Stimulated activated CD4-positive, alpha-beta T cell treated with anti-CD3 and anti-CD28 coated beads, TNF-alpha, amount 100 ng/mL, for 24 hours (primary cell): Measurements from ENCODE around the gene ARHGDIA.
A peak's percentile ranks its signal among the peaks of the same experiment; 100 is the strongest.
"Not testable (repeated sequence)": the region's sequence is repeated elsewhere in the genome, so short reads cannot be mapped to it uniquely, and the experiment has no call there.

ENCODE experiments used
- DNase-seq, 3 experiments: peaks; one replicate each; pipeline ENCODE4 v3.0.0-alpha.2; 2020; ENCODE audit warnings: low read depth in 3 of 3

The ARHGDIA gene

DNA sequence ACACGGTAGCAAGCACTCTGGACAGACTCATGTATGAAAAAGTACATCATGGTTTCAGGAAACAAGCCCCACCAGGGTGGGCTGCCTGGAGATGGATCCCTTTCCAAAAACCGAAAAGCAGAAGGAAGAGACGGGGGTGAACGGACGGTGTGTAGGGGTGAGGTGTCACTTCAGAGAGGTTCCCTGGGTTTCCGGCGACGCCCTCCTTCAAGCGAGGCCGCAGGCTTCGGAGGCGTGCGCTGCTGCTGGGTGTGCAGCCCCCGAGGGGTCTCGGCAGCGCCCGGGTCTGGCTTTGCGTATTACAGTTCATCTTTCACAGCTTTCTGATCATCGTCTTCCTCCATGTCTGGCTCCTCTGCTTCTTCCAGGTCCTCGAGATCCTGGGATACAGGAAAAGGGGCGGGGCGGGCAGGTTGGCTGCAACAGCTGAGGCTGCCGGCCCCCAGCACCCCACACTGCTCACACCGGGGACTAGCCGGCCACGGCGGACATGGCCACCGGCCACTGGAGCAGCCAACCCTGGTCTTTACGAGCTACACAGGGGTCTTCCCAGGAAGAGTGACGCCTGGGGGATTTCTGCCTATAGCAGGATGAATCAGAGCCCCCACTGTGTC lies 27.3 kb downstream of the ARHGDIA start:
- DNase-seq: no peak

GRCh38 chr17:81842725-81843504 lies 28.2 kb downstream of the ARHGDIA start:
- no peak for DNase-seq

- DNase-seq: no peak
Observed at GRCh38 chr17:81842378-81842724, 28.8 kb downstream of the ARHGDIA start.

DNA sequence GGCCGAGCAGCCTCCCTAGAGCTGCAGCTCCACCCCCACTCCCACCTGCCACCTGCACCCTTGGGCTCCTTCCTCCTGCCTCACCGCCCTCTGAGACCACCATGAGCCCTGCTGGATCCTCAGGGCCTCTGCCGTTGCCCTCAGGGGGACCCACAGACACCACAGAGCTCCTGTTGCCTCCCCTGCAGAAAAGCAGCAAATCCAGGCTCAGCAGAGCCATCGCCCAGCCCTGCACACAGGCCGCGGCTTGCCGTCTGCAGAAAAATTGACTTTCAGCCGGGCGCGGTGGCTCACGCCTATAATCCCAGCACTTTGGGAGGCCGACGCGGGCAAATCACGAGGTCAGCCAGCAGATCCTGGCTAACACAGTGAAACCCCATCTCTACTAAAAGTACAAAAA lies 29.3 kb downstream of the ARHGDIA start:
- DNase-seq: no peak

DNA sequence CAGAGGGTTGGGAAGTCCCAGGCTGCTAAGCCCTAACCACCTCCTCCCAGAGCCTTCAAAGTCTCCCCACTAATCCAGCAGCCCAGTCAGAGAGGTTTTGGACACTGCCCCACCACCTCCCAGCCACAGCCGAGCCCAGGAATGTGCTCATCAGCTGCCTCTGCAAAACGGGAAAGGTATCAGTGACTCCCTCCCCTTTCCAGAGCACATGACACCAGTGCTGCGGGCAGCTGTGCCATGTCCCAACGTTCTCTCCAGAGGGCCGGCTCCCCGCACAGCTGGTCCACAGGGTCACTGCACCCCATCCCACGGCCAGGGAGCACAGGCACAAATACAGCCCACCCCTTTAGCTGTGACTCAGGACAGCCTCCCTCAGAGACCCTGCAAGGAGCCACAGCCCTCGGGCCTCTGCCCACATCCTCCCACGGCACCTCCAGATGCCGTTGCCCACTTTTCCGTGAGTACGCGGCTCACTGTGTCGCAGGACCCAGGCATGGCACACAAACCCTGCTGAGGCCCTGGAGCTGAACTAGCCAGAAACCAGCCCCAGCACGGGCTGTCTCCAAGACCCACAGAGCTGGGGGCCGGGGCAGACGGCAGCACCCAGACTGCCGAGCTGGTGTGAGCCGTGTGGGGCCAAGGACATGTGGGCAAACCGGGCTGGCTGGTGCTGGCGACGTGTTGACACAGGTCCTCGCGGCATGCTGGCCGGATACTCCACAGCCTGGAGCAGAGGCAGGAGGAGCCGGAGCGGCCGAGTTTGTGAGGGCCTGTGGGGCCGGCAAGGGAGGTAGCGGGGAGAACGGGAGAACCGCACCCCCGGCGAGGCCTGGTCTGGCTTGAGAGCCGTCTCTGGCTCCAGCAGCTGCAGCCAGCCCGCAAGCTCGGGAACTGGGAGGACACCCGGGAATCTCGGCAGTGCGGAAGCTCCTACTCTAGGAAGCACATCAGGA lies 30.0 kb downstream of the ARHGDIA start:
- DNase-seq: no peak

DNA sequence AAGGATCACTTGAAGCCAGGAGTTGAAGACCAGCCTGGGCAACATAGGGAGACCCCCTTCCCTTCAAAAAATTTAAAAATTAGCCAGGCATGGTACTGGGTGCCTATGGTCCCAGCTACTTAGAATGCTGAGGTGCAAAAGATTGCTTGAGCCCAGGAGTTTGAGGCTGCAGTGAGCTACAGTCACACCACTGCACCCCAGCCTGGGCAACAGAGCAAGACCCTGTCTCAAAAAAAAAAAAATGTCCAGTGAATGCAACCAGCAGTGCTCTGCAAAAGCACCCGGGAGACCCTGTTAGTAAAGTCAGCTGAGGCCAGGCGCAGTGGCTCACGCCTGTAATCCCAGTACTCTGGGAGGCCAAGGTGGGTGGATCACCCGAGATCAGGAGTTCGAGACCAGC lies 31.1 kb downstream of the ARHGDIA start:
- DNase-seq: not testable (repeated sequence)

DNA sequence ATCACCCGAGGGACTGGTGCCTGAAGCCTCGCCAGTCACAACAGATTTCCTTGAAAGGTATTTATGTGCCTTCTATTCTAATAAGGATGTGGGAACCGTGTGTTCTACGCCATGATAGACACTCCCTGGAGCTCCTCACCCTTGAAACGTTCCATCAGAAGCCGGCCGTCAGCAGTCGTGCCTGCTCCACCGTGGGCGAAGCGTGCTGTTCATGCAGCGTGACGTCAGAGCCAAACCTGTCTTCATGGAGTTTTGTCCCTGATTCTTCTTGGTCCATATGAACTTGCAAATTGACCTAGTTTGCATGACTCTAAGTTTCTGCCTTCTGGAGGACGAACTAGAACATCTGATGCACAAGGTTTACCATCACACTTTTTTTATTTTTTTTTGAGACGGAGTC lies 31.8 kb downstream of the ARHGDIA start:
- DNase-seq: no peak

DNA sequence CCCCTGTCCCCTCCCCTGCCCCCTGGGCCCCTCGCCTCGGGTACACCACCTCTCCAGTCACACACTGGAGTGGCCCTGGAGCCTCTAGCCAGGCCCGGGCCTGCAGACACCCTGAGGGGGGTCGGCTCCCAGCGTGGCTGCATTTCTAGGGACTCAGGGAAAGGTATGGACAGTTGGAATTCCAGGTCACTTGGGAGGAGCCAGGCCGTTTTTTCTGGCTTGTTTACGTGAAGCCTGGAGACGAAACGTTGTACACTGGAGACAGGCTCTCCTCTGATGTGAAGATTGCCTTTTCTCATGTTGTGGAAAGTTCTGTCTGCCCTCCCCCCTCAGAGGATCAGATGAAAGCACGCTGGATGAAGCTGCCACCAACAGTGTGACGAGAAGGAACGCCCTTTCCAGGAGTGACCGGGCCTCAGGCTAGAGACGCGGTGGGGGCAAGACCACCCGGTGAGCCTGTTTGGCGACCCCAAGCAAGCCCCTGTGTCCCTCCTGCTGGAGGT lies 32.3 kb downstream of the ARHGDIA start:
- no peak for DNase-seq

GRCh38 chr17:81837641-81838040 lies 33.5 kb downstream of the ARHGDIA start:
- no peak for DNase-seq

- no peak for DNase-seq
Observed at GRCh38 chr17:81834831-81835267, 36.3 kb downstream of the ARHGDIA start, which contains the start of gene PPP1R27. Gene PPP1R27 (minus strand): TSS chr17:81835050. CDS start chr17:81834953, 97 bp downstream.

DNA sequence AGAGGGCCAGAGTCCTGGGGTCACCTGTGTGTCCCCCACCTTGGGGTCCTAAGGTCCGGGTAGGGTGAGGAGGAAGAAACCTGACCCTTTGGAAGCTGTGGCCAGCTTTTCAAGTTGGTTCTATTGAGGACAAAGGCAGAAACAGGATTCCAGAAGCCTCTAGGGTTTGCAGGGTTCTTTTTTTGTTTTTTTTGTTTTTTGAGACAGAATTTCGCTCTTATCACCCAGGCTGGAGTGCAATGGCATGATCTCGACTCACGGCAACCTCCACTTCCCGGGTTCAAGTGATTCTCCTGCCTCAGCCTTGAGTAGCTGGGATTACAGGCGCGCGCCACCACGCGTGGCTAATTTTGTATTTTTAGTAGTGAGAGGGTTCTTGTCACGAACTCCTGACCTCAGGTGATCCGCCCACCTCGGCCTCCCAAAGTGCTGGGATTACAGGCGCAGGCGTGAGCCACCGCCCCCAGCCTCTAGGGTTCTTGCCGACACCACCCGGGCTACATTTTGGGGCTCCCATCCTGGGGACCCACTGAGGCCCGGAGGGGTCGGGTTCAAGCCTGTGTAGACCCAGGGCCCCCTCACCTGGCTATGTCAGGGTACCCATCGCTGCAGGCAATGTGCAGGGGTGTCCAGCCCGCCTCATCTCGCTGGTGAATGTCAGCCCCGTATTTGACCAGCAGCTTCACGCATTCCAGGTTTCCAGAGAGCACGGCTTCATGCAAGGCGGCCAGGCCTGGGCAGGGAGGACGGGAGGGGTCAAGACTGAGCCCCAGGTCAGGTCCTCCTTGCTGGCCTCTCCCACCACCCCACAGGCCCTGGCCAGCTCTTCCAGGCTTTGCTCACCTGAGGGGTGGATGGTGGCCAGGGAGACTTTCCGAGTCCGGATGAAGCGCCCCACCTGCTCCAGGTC lies 37.0 kb downstream of the ARHGDIA start:
- DNase-seq: no peak

DNA sequence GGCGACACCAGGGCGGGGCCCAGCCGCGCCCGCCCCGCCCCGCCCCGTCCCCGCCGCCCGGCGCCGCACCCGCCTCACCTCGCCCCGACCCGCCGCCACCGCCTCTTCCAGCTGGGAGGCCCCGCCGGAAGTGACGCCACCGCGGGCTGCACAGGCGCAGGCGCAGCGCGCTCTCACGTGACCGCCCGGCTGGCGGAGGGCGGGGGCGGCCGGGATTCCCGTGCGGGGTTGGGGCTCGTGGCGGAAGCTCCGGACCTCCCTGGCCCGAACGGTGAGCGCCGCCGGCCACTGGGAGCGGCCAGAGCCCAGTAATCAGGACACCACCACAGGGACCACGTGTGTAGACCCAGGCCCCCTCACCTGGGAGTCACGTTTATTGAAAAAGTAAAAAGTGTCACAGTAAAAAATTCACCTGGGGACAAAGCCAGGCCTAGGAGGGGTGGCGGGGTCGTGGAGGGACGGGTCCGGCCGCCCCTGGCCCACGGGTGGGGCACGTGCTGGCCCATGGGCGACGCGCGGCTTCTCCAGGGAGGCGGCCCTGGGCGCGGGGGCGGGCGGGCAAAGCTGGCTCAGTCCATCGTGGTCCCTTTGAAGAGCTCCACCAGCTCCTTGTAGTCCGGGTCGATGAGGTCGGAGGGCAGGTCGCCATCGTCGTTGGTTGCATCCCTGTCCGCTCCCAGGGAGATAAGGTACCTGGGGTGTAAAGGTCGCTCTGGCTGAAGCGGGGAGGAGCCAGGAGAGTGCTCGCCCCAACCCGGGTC lies 37.8 kb downstream of the ARHGDIA start, which contains the start of gene MCRIP1:
Gene MCRIP1 (minus strand): TSS at position 132 of the 761 bp plus-strand sequence. CDS start 8,785 bp downstream, outside the sequence.
- peak; percentile 90 to 95 (median 91) for DNase-seq

DNA sequence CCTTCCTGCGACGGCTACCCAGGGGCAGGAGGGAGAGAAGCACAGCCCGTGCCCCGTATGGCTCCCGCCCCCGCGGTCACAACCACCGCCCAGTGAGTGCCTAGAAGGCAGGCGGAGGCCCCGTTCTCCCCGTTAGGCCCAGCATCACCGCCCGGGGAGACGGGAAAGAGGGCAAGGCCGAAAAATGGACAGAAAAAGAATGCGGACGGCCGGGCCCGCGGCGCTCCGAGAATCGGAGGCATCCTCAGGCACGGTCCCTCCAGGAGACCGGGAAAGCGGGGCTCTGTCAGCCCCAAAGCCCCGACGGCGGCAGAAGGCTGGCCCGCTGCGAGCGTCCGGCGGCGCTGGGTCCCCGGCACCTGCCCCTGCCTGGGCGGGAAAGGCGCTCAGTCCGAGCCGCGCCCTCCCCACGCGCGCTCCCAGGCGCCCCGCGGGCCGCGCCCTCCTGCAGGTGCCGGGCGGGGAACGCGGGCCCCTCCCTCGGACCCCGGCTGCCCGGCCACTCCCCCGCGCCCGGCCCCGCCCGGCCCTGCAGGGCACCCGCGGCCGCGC lies 38.5 kb downstream of the ARHGDIA start:
- peak; percentile 15 to 51 (median 15) for DNase-seq

- DNase-seq: peak; percentile 12 to 39 (median 20)
Observed at GRCh38 chr17:81831957-81832607, 39.1 kb downstream of the ARHGDIA start.

GRCh38 chr17:81831563-81831956 lies 39.6 kb downstream of the ARHGDIA start:
- DNase-seq: no peak

DNA sequence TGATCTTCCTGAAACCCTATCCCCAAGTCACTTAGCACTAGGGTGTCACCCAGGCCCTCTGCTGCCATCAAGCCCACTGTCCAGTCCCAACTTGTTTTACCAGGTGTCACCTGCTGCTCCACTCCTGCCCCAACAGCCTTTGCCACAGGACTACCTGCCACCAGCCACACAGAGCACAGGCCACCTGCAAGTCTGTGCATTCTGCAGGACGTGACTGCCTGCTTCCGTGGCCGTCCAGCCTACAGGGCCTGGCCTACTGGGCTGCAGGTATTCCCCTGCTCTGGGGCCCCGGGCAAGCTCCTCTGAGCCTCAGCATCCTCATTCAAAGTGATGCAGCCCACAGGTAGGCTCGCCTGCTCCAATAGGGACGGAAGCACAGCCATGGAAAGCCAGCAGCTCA lies 41.3 kb downstream of the ARHGDIA start:
- DNase-seq: no peak

DNA sequence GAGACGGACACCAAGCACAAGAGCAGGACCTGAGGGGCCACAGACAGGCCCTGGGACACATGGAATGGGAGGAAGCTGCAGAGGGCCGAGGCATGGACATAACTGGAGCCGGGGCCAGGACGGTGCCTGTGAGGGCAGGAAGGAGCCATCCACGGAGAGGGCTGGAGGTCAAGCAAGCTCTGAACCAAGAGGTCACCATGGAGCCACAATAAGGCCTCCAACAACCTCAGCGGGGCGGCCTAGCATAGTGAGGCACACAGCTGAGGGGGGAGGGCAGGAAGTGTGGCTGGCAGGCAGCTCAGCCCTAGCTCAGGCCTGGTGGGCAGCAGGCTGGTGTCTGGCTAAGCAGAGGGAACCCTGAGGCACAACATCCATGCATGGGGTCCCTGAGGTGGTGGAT lies 42.5 kb downstream of the ARHGDIA start:
- DNase-seq: no peak

DNA sequence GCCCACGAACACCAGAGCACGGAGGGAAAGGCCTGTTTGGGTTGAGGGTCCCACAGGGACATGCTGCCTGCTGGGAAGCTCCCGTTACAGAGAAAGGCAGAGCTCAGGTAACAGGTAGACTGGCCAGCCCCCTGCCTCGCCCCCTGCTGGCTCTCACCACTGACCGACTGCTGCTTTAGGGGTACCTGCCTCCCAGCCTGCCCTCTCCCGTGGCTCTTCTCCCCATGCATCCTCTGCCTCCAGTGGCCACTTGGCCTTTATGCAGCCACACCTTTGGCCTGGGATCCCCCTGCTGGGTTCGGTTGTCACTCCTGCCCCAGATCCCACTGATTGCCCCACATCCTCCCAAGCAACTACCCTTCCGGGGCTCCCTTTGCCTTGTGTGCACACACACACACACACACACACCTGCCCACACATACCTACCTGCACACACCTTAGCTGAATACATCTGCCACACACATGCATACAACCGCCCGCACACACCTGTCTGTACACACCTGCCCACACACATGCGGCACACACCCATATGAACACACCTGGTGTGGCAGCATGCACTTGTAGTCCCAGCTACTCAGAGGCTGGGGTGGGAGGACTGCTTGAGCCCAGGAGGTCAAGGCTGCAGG lies 45.2 kb downstream of the ARHGDIA start:
- DNase-seq: no peak

GRCh38 chr17:81824595-81824994 lies 46.5 kb downstream of the ARHGDIA start:
- DNase-seq: no peak
